OCI-LY1 (cell line): Measurements from ENCODE around the gene CCDC141.
A peak's percentile ranks its signal among the peaks of the same experiment; 100 is the strongest.
"Not testable (repeated sequence)": the region's sequence is repeated elsewhere in the genome, so short reads cannot be mapped to it uniquely, and the experiment has no call there.

Source experiments
- H2AFZ ChIP-seq: fragments of 200-600 bp; sonication (generic), shearing (Covaris generic); 2 replicates; pipeline ENCODE4 v1.6.0; 2014; ENCODE audit warnings: antibody characterized with exemption, mild to moderate bottlenecking, low read length
- H3F3A ChIP-seq: fragments of 200-600 bp; sonication (generic), shearing (Covaris generic); 2 replicates; pipeline ENCODE4 v1.6.0; 2014; ENCODE audit warnings: mild to moderate bottlenecking, antibody characterized with exemption, low read length, moderate library complexity; ENCODE audit not compliant: insufficient read depth
- H3K27ac ChIP-seq: fragments of 200-600 bp; sonication (generic); 2 replicates; pipeline ENCODE4 v1.5.1; 2014; ENCODE audit warnings: low read length, mixed run types, mild to moderate bottlenecking, low read depth; ENCODE audit not compliant: poor library complexity, severe bottlenecking
- H3K27me3 ChIP-seq: fragments of 200-600 bp; sonication (generic); 2 replicates; pipeline ENCODE4 v1.6.0; 2014; ENCODE audit warnings: antibody characterized with exemption, mild to moderate bottlenecking, low read length, moderate library complexity; ENCODE audit not compliant: insufficient read depth
- H3K36me3 ChIP-seq: fragments of 200-600 bp; sonication (generic); 2 replicates; pipeline ENCODE4 v1.6.1; 2014; ENCODE audit warnings: mild to moderate bottlenecking, antibody characterized with exemption, low read length, moderate library complexity, mixed read lengths; ENCODE audit not compliant: insufficient read depth
- H3K4me1 ChIP-seq: fragments of 200-600 bp; sonication (generic); 2 replicates; pipeline ENCODE4 v1.5.1; 2014; ENCODE audit warnings: mild to moderate bottlenecking, low read length, moderate library complexity; ENCODE audit not compliant: insufficient read depth, severe bottlenecking
- H3K4me2 ChIP-seq: fragments of 200-600 bp; sonication (generic), shearing (Covaris generic); 2 replicates; pipeline ENCODE4 v1.6.1; 2014; ENCODE audit warnings: low read length
- H3K4me3 ChIP-seq: fragments of 200-600 bp; sonication (generic); 2 replicates; pipeline ENCODE4 v1.5.1; 2014; ENCODE audit warnings: low read length, low read depth, mild to moderate bottlenecking, mixed read lengths; ENCODE audit not compliant: poor library complexity, severe bottlenecking
- H3K79me2 ChIP-seq: fragments of 200-600 bp; shearing (Covaris generic); 2 replicates; pipeline ENCODE4 v1.6.1; 2016; ENCODE audit warnings: mixed run types, low read length, mixed read lengths; ENCODE audit not compliant: insufficient read depth
- H3K9ac ChIP-seq: fragments of 200-600 bp; sonication (generic), shearing (Covaris generic); 2 replicates; pipeline ENCODE4 v1.6.1; 2014; ENCODE audit warnings: mild to moderate bottlenecking, low read length, mixed read lengths
- H3K9me2 ChIP-seq: fragments of 200-600 bp; sonication (generic), shearing (Covaris generic); 2 replicates; pipeline ENCODE4 v1.6.1; 2014; ENCODE audit warnings: low read depth, mild to moderate bottlenecking, low read length, mixed read lengths
- H3K9me3 ChIP-seq: fragments of 200-600 bp; shearing (Covaris generic); 2 replicates; pipeline ENCODE4 v1.6.1; 2014; ENCODE audit warnings: low read length, mixed read lengths
- H4K20me1 ChIP-seq: fragments of 200-600 bp; sonication (generic), shearing (Covaris generic); 2 replicates; pipeline ENCODE4 v1.6.0; 2016; ENCODE audit warnings: mild to moderate bottlenecking, low read length; ENCODE audit not compliant: insufficient read depth
- EZH2 ChIP-seq: fragments of 200-600 bp; sonication (generic), shearing (Covaris generic); IDR thresholded peaks from 2 replicates; pipeline ENCODE4 v1.8.0; 2017; ENCODE audit warnings: borderline replicate concordance, mixed run types, mild to moderate bottlenecking, antibody characterized with exemption, low read length, moderate library complexity, mixed read lengths
- TF ChIP-seq, protein P1 (sequence below): fragments of 200-600 bp; sonication (generic), shearing (Covaris generic); IDR thresholded peaks from 2 replicates; pipeline ENCODE4 v1.5.1; 2017; ENCODE audit warnings: mild to moderate bottlenecking, antibody characterized with exemption, low read length, moderate library complexity, mixed read lengths

The CCDC141 gene

DNA sequence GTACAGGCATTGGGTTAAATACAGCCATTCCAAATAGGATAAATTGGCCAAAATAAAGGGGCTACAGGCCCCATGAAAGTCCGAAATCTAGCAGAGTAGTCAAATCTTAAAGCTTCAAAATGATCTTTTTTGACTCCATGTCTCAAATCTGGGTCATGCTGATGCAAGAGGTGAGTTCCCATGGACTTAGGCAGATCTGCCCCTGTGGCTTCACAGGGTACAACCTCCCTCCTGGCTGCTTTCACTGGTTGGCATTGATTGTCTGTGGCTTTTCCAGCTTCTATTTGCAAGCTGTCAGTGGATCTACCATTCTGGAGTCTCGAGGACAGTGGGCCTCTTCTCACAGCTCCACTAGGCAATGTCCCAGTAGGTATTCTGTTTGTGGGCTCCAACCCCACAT, 56.1 kb downstream of the CCDC141 start:
- Histone ChIP-seq H3K36me3 (peaks cover 7% of the 10 kb centered on the region; the same call in 1 of the 2 replicates), H3K4me1 (peaks cover 11% of the 10 kb centered on the region), H3K27ac (no peak overlapping the region), H3K9ac (no peak overlapping the region), H3K4me3 (no peak overlapping the region), H3K4me2 (no peak overlapping the region), H4K20me1 (no peaks in the 10 kb centered on the region), H3K27me3 (no peaks in the 10 kb centered on the region), H3K9me2 (no peaks in the 10 kb centered on the region), H3F3A (no peaks in the 10 kb centered on the region), H3K79me2 (no peaks in the 10 kb centered on the region), H2AFZ (no peak overlapping the region), H3K9me3 (peaks cover 4% of the 10 kb centered on the region; the same call in 1 of the 2 replicates)
- TF ChIP-seq, protein P1, sequence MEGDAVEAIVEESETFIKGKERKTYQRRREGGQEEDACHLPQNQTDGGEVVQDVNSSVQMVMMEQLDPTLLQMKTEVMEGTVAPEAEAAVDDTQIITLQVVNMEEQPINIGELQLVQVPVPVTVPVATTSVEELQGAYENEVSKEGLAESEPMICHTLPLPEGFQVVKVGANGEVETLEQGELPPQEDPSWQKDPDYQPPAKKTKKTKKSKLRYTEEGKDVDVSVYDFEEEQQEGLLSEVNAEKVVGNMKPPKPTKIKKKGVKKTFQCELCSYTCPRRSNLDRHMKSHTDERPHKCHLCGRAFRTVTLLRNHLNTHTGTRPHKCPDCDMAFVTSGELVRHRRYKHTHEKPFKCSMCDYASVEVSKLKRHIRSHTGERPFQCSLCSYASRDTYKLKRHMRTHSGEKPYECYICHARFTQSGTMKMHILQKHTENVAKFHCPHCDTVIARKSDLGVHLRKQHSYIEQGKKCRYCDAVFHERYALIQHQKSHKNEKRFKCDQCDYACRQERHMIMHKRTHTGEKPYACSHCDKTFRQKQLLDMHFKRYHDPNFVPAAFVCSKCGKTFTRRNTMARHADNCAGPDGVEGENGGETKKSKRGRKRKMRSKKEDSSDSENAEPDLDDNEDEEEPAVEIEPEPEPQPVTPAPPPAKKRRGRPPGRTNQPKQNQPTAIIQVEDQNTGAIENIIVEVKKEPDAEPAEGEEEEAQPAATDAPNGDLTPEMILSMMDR, result no peak
- no peak for TF ChIP-seq EZH2

DNA sequence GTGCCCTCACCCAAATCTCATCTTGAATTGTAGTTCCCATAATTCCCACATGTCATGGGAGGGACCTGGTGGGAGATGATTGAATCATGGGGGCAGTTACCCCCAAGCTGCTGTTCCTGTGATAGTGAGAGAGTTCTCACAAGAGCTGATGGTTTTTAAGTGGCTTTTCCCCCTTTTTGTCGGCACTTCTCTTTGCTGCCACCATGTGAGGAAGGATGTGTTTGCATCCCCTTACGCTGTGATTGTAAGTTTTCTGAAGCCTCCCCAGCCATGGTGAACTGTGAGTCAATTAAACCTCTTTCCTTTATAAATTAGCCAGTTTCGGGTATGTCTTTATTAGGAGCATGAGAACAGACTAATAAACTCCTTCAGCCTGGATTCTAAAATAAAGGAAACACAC, 57.2 kb downstream of the CCDC141 start:
- not testable (repeated sequence) for H4K20me1 ChIP-seq, H2AFZ ChIP-seq, H3K9ac ChIP-seq, H3K4me3 ChIP-seq, H3K27me3 ChIP-seq, H3K79me2 ChIP-seq, H3K4me2 ChIP-seq, H3K9me2 ChIP-seq, H3K27ac ChIP-seq, H3F3A ChIP-seq, H3K9me3 ChIP-seq, H3K36me3 ChIP-seq
- TF ChIP-seq, protein P1, result peak; percentile 27; the same call in 1 of the 2 replicates
- H3K4me1 ChIP-seq, result peaks cover 11% of the 10 kb centered on the region

DNA sequence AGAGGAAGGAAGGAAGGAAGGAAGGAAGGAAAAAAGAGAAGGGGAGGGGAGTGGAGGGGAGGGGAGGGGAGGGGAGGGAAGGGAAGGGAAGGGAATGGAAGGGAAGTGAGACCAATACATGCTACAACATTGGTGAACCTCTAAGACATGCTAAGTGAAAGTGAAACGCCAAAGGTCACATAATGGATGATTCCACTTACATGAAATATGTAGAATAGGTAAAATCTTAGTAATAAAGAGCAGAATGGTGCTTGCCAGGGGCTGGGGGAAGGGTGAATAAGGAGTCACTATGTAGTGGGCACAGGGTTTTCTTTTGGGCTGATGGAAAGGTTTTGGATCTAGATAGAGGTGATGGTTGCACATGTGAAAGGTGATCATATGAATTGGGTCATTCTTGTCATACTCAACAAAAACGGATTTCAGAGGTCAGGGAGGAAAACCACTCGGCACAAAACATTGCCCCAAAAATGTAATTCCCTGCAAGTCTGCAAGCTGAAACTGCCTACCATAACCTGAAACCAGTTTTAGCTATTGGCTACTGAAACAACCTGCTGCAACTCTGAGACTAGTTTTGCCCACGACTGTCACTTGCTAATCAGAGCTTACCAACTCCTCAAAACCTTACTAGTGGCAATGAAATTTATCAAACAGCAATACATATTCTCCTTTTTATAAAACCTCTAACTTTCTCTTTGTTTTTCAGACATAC, 59.2 kb downstream of the CCDC141 start:
- no peak overlapping the region for H2AFZ ChIP-seq

DNA sequence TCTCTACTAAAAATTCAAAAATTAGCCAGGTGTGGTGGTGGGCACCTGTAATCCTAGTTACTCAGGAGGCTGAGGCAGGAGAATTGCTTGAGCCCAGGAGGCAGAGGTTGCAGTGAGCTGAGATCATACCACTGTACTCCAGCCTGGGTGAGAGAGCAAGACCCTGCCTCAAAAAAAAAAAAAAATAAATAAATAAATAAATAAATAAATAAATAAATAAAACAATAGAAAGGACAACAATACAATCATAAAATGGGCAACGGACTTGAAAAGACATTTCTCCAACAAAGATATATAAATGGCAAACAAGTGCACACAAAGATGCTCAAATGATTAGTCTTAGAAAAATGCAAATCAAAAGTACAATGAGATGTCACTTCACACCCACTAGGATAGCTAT, 60.5 kb downstream of the CCDC141 start:
- H3K4me2 ChIP-seq, H3K27me3 ChIP-seq, H3K9me2 ChIP-seq, H3F3A ChIP-seq, H2AFZ ChIP-seq, H3K9ac ChIP-seq, H3K36me3 ChIP-seq, H4K20me1 ChIP-seq, H3K4me3 ChIP-seq, H3K27ac ChIP-seq, H3K9me3 ChIP-seq, H3K4me1 ChIP-seq, H3K79me2 ChIP-seq: not testable (repeated sequence)

More for the DNA sequence above, 59.2 kb downstream of the CCDC141 start:
- peak overlapping the region; percentile 39; the same call in 1 of the 2 replicates for H3K4me2 ChIP-seq
- H3K9me3 ChIP-seq, result peaks cover 4% of the 10 kb centered on the region; the same call in 1 of the 2 replicates
- TF ChIP-seq EZH2, result no peak
- TF ChIP-seq, protein P1, result no peak
- no peak overlapping the region for H3K9ac ChIP-seq
- 0 out of 2 replicates have a peak, but pooled peaks cover 4% of the 10 kb centered on the region for H3K36me3 ChIP-seq
- H3K27me3 ChIP-seq, result no peaks in the 10 kb centered on the region
- H3K9me2 ChIP-seq, result no peaks in the 10 kb centered on the region
- no peak overlapping the region for H3K27ac ChIP-seq
- no peaks in the 10 kb centered on the region for H3K79me2 ChIP-seq
- no peaks in the 10 kb centered on the region for H4K20me1 ChIP-seq
- no peak overlapping the region for H3K4me3 ChIP-seq
- no peaks in the 10 kb centered on the region for H3F3A ChIP-seq
- peaks cover 8% of the 10 kb centered on the region for H3K4me1 ChIP-seq

DNA sequence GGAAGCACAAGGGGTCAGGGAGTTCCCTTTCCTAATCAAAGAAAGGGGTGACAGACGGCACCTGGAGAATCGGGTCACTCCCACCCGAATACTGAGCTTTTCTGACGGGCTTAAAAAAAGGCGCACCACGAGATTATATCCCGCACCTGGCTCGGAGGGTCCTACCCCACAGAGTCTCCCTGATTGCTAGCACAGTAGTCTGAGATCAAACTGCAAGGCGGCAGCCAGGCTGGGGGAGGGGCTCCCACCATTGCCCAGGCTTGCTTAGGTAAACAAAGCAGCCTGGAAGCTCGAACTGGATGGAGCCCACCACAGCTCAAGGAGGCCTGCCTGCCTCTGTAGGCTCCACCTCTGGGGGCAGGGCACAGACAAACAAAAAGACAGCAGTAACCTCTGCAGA, 67.3 kb downstream of the CCDC141 start:
- H2AFZ ChIP-seq, H3K4me1 ChIP-seq, H3K9ac ChIP-seq, H3K36me3 ChIP-seq, H3K27ac ChIP-seq, H3K27me3 ChIP-seq, H3K79me2 ChIP-seq, H3F3A ChIP-seq, H3K9me2 ChIP-seq, H3K4me3 ChIP-seq, H4K20me1 ChIP-seq, H3K9me3 ChIP-seq, H3K4me2 ChIP-seq: not testable (repeated sequence)
